ENCODE measurements around the gene MACF1. TPM values are rescaled to one million over a fixed set of nuclear protein-coding genes. Genes with fewer than 3 reads are reported as not detected.

MACF1 gene
- total RNA-seq, 1 donor from 2014 or later, result 222 TPM

DNA sequence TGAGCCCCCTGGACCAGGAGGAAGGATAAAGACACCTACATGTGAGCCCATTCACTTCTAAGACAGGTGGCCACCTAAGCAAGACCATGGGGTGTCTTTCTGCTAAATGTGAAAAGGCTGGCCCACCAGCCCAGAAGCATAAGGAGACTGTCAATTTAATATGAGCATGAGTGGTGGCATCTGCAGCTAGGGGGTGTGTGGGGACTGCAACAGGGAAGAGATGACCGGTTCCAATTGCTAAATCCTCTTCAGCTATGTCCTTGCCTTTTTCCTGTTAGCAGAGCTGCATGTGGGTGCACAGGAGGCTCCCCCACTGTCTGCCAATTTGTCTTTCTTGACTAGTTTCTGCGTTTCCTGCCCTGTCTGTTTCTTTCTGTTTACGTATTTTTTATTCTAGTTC lies 264.7 kb downstream of the MACF1 start:
- no peak overlapping the region for H2AFZ ChIP-seq (replicated peaks)
- H3K27me3 ChIP-seq, result no peaks in the 10 kb centered on the region
- H3K9me3 ChIP-seq (ENCODE audit: low read depth), result no peaks in the 10 kb centered on the region
- no peak overlapping the region for H3K4me3 ChIP-seq
- H3K9me3 Mint-ChIP-seq, result no peaks in the 10 kb centered on the region
- no peak overlapping the region for H3K4me2 ChIP-seq
- TF ChIP-seq, protein P1, sequence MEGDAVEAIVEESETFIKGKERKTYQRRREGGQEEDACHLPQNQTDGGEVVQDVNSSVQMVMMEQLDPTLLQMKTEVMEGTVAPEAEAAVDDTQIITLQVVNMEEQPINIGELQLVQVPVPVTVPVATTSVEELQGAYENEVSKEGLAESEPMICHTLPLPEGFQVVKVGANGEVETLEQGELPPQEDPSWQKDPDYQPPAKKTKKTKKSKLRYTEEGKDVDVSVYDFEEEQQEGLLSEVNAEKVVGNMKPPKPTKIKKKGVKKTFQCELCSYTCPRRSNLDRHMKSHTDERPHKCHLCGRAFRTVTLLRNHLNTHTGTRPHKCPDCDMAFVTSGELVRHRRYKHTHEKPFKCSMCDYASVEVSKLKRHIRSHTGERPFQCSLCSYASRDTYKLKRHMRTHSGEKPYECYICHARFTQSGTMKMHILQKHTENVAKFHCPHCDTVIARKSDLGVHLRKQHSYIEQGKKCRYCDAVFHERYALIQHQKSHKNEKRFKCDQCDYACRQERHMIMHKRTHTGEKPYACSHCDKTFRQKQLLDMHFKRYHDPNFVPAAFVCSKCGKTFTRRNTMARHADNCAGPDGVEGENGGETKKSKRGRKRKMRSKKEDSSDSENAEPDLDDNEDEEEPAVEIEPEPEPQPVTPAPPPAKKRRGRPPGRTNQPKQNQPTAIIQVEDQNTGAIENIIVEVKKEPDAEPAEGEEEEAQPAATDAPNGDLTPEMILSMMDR (IDR thresholded peaks at IDR 0.05), result no peak
- TF ChIP-seq EZH2 (IDR thresholded peaks at IDR 0.05) (no peak), EZH2phosphoT487 (IDR thresholded peaks at IDR 0.05) (no peak)
- no peaks in the 10 kb centered on the region for H3K4me1 ChIP-seq
- H3K27me3 Mint-ChIP-seq (ENCODE audit: insufficient read depth, low read depth), result peaks cover 2% of the 10 kb centered on the region
- no peaks in the 10 kb centered on the region for H3F3A ChIP-seq (ENCODE audit: low read depth)
- no peak overlapping the region for H3K4me3 Mint-ChIP-seq
- peaks cover 36% of the 10 kb centered on the region for H3K36me3 ChIP-seq
- H3K4me1 Mint-ChIP-seq, result no peaks in the 10 kb centered on the region
- no peak for DNase-seq (ENCODE audit: low spot score)
- H3K36me3 Mint-ChIP-seq, result peaks cover 39% of the 10 kb centered on the region
- peaks cover 10% of the 10 kb centered on the region for H4K20me1 ChIP-seq (ENCODE audit: low read depth)
- no peak overlapping the region for H3K27ac ChIP-seq
- H3K9ac ChIP-seq, result no peak overlapping the region
- H3K79me2 ChIP-seq (ENCODE audit: low read depth), result no peaks in the 10 kb centered on the region
- no peak overlapping the region for H3K27ac Mint-ChIP-seq

DNA sequence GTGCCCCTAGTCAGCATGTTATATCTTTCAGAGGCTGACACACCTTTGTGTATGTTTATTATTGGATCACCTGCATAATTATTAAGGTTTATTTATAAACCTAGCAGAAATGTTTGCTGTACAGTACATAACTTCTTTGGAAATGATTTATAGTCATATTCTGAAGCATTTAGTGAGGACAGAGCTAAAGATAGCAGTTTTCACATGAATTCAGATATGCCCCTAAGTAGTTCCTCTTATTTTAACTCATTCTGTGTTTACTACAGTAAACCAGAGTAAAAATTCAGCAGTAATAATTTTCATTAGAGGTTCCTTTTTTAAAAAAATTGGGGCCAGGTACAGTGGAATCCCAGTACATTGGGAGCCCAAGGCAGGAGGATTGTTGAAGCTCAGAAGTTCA lies 265.5 kb downstream of the MACF1 start:
- peaks cover 36% of the 10 kb centered on the region for H3K36me3 ChIP-seq
- H3K4me3 Mint-ChIP-seq, result no peak overlapping the region
- H4K20me1 ChIP-seq (ENCODE audit: low read depth), result peaks cover 10% of the 10 kb centered on the region
- H3K9ac ChIP-seq, result no peak overlapping the region
- H3K27me3 Mint-ChIP-seq (ENCODE audit: insufficient read depth, low read depth), result peaks cover 2% of the 10 kb centered on the region
- TF ChIP-seq EZH2 (IDR thresholded peaks at IDR 0.05) (no peak), EZH2phosphoT487 (IDR thresholded peaks at IDR 0.05) (no peak)
- TF ChIP-seq, protein P1 (IDR thresholded peaks at IDR 0.05), result no peak
- H3K4me3 ChIP-seq, result no peak overlapping the region
- no peaks in the 10 kb centered on the region for H3K9me3 Mint-ChIP-seq
- peaks cover 42% of the 10 kb centered on the region for H3K36me3 Mint-ChIP-seq
- no peaks in the 10 kb centered on the region for H3K4me1 ChIP-seq
- H3K9me3 ChIP-seq (ENCODE audit: low read depth), result no peaks in the 10 kb centered on the region
- no peak overlapping the region for H2AFZ ChIP-seq (replicated peaks)
- no peaks in the 10 kb centered on the region for H3K27me3 ChIP-seq
- no peak overlapping the region for H3K27ac Mint-ChIP-seq
- H3K4me1 Mint-ChIP-seq, result no peaks in the 10 kb centered on the region
- H3K27ac ChIP-seq, result no peak overlapping the region
- no peaks in the 10 kb centered on the region for H3F3A ChIP-seq (ENCODE audit: low read depth)
- H3K79me2 ChIP-seq (ENCODE audit: low read depth), result no peaks in the 10 kb centered on the region
- no peak for DNase-seq (ENCODE audit: low spot score)
- H3K4me2 ChIP-seq, result no peak overlapping the region

DNA sequence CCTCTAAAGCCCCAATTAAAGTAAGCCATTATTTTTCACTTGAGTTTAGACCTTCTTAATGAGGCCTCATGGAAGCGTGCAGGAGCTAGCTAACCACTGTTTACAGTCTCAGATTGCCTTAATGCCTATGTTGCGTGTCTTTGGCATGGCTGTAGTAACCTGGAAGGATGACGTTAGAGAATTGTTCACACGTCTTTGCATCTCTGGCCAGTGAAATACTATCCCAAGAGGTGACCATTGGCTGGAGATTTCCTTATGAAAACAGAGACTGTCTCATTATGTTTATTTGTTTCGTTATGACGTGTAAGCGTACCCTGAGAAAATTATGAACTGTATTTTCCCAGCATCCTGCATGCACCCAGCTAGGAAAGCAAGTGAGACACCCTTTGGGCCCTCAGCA lies 268.3 kb downstream of the MACF1 start:
- Histone ChIP-seq H4K20me1 (ENCODE audit: low read depth) (peaks cover 10% of the 10 kb centered on the region), H2AFZ (replicated peaks) (no peak overlapping the region), H3K36me3 (peaks cover 31% of the 10 kb centered on the region), H3K9ac (no peak overlapping the region), H3K4me3 (no peak overlapping the region), H3K79me2 (ENCODE audit: low read depth) (no peaks in the 10 kb centered on the region), H3K27ac (no peak overlapping the region), H3F3A (ENCODE audit: low read depth) (no peaks in the 10 kb centered on the region), H3K9me3 (ENCODE audit: low read depth) (no peaks in the 10 kb centered on the region), H3K4me2 (no peak overlapping the region), H3K27me3 (no peaks in the 10 kb centered on the region), H3K4me1 (no peaks in the 10 kb centered on the region)
- no peak overlapping the region for H3K4me3 Mint-ChIP-seq
- peaks cover 40% of the 10 kb centered on the region for H3K36me3 Mint-ChIP-seq
- H3K27me3 Mint-ChIP-seq (ENCODE audit: insufficient read depth, low read depth), result peaks cover 2% of the 10 kb centered on the region
- H3K9me3 Mint-ChIP-seq, result no peaks in the 10 kb centered on the region
- no peak for TF ChIP-seq EZH2phosphoT487 (IDR thresholded peaks at IDR 0.05)
- TF ChIP-seq, protein P1 (IDR thresholded peaks at IDR 0.05), result no peak
- no peak for TF ChIP-seq EZH2 (IDR thresholded peaks at IDR 0.05)
- H3K4me1 Mint-ChIP-seq, result no peaks in the 10 kb centered on the region
- no peak overlapping the region for H3K27ac Mint-ChIP-seq
- no peak for DNase-seq (ENCODE audit: low spot score)

Data from neural progenitor cell (in vitro differentiated cells).